NCI-H446 treated with DMSO at 0.1 percent for 48 hours (cell line): ENCODE data around the gene ACSS2.

Experiments used
- DNase-seq: peaks from one replicate; lab custom pipeline; 2025; lab: John Stamatoyannopoulos, UW

ACSS2 gene

GRCh38 chr20:34949120-34949519 lies 72.7 kb downstream of the ACSS2 start:
- DNase-seq: no peak

- no peak for DNase-seq
These were observed 74.8 kb downstream of the ACSS2 start for GRCh38 chr20:34951252-34951651.

GRCh38 chr20:34951652-34952051 lies 75.2 kb downstream of the ACSS2 start:
- DNase-seq: peak; percentile 55

GRCh38 chr20:34952671-34953070 lies 76.3 kb downstream of the ACSS2 start:
- no peak for DNase-seq

- no peak for DNase-seq
These were observed 77.5 kb downstream of the ACSS2 start for GRCh38 chr20:34953960-34954359.

GRCh38 chr20:34954904-34955230 lies 78.5 kb downstream of the ACSS2 start:
- DNase-seq: no peak

GRCh38 chr20:34955231-34956040 lies 79.0 kb downstream of the ACSS2 start, which contains the start of the genes GSS and MYH7B:
TSS of gene GSS (minus strand) at chr20:34955806. CDS start at chr20:34951852, 3,954 bp downstream.
TSS of gene MYH7B (plus strand) at chr20:34955868. CDS start at chr20:34978006, 22,138 bp downstream.
- DNase-seq: peak; percentile 93

GRCh38 chr20:34956041-34956458 lies 79.6 kb downstream of the ACSS2 start:
- no peak for DNase-seq

- no peak for DNase-seq
These were observed 80.5 kb downstream of the ACSS2 start for GRCh38 chr20:34956751-34957472.

GRCh38 chr20:34964486-34964885 lies 88.1 kb downstream of the ACSS2 start:
- DNase-seq: no peak

GRCh38 chr20:34965051-34965450 lies 88.6 kb downstream of the ACSS2 start:
- no peak for DNase-seq

GRCh38 chr20:34967421-34967820 lies 91.0 kb downstream of the ACSS2 start:
- no peak for DNase-seq

GRCh38 chr20:34968042-34968775 lies 91.8 kb downstream of the ACSS2 start:
- DNase-seq: no peak

GRCh38 chr20:34970193-34970840 lies 93.9 kb downstream of the ACSS2 start:
- DNase-seq: no peak

- DNase-seq: no peak
These were observed 94.6 kb downstream of the ACSS2 start for GRCh38 chr20:34970846-34971560.

GRCh38 chr20:34971561-34972235 lies 95.3 kb downstream of the ACSS2 start:
- no peak for DNase-seq

- no peak for DNase-seq
These were observed 97.8 kb downstream of the ACSS2 start for GRCh38 chr20:34974246-34974645.

GRCh38 chr20:34976286-34976685 lies 99.9 kb downstream of the ACSS2 start:
- DNase-seq: no peak
